HG02571 (cell line): Measurements from ENCODE around the gene ARPIN.
"Not testable (repeated sequence)": the region's sequence is repeated elsewhere in the genome, so short reads cannot be mapped to it uniquely, and the experiment has no call there.

Experiments used
- ATAC-seq: cut with Tn5 transposase; IDR thresholded peaks from one replicate; pipeline ENCODE4 v1.9.1; 2021; ENCODE audit warnings: mild to moderate bottlenecking, moderate library complexity; ENCODE audit not compliant: unreplicated experiment

Gene ARPIN

DNA sequence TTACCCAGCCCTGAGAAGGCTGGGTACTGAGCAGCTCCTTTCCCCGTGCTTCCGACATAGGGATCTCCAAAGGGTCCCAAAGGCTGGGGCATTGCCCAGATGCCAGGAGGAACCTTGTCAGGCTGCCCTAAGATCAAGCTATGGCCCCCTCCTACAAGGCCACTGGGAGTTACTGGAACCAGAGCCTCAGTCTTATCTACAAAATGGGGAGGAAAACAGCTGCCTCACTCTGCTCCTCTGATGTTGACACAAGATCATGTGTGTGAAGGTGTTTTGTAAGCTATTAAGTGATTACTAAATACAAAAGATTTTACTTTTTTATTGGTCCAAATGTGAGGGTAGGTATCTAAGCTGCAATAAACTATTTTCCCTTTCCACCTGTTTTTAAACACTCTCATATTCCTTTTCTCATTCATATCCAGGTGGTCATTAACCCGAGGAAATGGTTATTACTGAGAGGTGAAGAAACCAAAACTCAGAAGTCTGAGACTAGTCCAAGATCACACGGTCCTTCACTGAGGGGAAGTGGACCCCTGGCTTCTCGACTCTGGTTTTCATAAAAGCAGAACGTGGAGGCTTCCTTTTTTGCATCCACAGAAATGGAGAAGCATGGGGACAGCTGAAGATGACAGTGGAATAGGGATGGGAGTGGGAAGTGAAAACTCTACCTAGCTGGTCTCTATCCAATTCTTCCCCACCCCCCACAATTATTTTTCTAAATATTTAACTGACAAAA is 1.7 kb downstream of the ARPIN start:
- ATAC-seq = no peak

- ATAC-seq = no peak
These were observed 3.1 kb downstream of the ARPIN start for GRCh38 chr15:89909611-89910010.

GRCh38 chr15:89908226-89908625 is 4.5 kb downstream of the ARPIN start:
- no peak for ATAC-seq

- ATAC-seq = no peak
These were observed 5.5 kb downstream of the ARPIN start for GRCh38 chr15:89907289-89907688.

DNA sequence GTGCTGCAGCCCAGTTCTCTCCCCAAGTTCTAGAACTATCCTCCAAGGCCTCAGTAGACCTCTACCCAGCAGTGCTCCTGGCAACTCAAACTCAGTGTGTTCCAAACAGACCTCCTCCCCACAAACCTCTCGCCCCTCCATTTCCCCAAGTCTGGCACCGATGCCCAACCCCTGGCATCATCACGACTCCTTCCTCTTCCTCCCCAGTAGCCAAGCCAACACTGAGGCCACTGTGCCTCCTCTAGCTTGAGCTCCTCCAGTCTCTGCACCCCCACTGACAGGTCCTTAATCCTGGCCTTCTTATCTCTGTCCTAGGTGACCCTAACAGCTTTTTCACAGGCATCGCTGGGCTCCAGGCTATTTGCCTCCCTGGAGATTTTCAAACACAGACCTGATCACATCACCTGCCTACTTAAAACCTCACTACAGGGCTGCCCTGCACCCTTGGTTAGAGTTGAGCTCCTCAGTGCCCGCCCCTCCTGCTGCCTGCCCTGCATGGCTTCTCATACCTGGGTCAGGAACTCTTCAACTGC is 6.8 kb downstream of the ARPIN start:
- no peak for ATAC-seq

DNA sequence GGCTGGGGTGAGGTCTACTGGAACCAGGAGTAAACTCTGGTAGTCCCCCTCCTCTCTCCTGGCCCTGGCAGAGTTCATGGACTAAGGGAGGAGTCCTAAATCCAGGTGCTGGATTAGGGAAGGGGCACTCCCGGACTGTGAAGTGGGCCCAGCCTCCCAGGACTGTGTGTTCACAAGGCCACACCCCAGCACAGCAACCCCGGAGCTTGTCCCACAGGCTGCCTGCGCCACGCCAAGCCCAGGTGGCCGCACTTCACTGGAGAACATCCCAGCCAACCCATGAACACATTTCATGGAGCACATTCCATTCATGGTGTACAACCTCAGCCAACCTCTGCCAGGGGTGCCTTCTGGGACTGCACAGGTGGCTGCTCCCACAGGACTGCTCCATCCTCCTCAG is 8.2 kb downstream of the ARPIN start:
- no peak for ATAC-seq

DNA sequence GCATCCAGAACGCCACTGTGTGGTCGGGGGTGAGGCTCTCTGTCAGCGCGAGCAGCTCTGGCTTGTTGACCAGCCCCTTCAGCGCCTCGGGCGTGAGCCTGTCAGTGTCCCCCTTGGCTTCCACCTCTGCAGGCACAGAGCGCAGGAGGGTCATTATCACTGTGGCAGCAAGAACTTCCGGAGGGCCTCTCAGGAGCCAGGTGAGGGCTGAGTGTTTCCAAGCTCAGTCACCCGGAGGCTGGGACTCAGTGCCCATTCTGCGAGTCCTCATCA is 9.0 kb downstream of the ARPIN start:
- no peak for ATAC-seq

- ATAC-seq = no peak
These were observed 9.5 kb downstream of the ARPIN start for GRCh38 chr15:89903015-89903857.

DNA sequence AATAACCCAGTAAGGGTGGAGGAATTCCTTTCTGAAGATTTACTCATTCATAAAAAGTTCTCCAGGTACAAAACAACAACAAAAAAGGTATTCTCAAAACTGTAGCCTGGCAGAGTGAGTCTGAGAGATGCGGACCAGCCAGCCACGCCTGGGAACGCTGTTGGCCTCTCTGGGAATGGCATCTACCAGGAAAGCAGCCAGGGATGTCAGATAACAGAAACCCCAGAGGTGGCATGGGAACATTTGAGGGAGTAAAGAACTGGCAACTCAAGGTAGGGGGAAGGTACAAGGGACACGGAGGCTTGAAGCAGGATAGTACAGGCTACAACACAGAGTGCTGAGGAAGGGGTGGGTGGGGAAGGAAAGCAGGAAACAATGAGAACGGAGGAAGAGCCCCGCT is 11.9 kb downstream of the ARPIN start:
- no peak for ATAC-seq

GRCh38 chr15:89899951-89900567 is 12.7 kb downstream of the ARPIN start:
- ATAC-seq = no peak

GRCh38 chr15:89899295-89899945 is 13.3 kb downstream of the ARPIN start:
- ATAC-seq = no peak

GRCh38 chr15:89898614-89899294 is 14.0 kb downstream of the ARPIN start:
- ATAC-seq = no peak

- no peak for ATAC-seq
These were observed 14.6 kb downstream of the ARPIN start for GRCh38 chr15:89898146-89898545.

DNA sequence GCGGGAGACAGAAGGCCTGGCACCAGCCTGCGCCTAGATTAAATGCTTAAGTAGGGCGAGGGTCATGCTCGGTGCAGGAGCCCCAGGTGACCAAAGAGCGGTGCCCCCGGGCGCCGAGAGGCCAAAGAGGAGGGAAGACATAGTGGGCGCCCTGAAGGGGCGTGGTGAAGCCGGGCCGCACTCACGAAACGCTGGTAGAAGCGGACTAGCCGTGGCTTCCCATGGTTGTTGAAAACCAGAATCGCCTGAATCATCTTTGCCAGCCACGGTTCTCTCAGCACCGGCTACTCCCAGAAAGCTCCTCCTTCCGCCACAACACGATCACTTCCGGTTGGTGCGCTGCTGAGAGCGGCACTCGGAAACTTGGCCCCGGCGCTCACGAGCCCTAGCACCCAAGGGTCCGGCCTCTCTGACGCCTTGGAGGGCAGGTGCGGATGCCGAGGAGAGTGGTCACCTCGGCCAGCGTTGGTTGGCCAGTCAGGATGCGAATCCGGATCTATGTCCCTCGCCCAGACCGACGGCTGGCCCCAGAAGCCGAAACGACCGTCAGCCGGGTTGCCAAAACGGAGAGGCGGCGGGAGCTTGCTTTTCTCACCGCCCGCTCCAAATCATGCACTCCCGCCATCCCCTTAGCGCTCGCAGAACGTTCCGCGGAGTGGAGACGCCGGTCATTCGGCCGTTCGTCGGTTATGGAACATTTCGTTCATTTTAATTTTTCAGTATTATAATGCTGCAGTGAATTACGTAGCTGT is 18.9 kb downstream of the ARPIN start, which contains the start of gene AP3S2:
Gene AP3S2, minus strand, starts transcription at position 299 of the 752 bp plus-strand sequence. Its CDS starts 45 bp downstream, at position 254.
- peak; percentile 84 for ATAC-seq

- ATAC-seq = no peak
These were observed 19.7 kb downstream of the ARPIN start for GRCh38 chr15:89893027-89893426.

DNA sequence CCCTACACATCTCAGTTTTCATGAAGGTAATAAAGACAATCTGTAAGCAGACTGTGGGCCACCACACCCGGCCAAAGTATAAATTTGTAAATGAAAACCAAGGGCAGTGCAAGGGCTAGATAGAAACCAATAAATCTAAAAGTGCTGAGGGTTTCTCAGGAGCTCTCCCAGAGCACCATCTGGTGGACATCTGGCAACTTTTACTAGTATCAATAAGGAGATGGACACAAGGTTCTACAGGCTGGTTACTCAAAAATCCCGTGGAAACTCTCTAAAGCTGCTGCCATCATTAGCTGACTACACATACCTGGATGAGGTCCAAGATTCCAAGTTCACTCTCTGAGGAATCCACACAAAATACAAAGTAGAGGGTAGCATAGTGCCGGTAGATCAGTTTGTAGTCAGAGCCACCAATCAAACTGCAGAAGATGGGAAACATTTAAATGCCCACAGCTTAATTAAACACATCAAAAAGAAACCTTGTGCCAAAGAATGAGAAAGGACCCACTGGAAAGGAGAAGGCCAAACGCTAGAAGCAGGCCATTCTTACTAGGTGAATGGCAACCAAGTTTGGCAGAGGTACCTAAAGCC is 24.4 kb downstream of the ARPIN start:
- ATAC-seq = no peak

GRCh38 chr15:89885611-89886010 is 27.1 kb downstream of the ARPIN start:
- ATAC-seq = no peak

- ATAC-seq = not testable (repeated sequence)
These were observed 27.6 kb downstream of the ARPIN start for GRCh38 chr15:89885179-89885578.

- no peak for ATAC-seq
These were observed 29.2 kb downstream of the ARPIN start for GRCh38 chr15:89883518-89883917.
